HEK293T (cell line): ENCODE measurements around the gene HKDC1.

Experiments used
- ELF4 ChIP-seq: fragments of 450-650 bp; IDR thresholded peaks from 2 replicates; pipeline ENCODE4 v1.6.1; 2017; ENCODE audit warnings: antibody characterized with exemption
- FOXK2 ChIP-seq: fragments of 450-650 bp; IDR thresholded peaks from 2 replicates; pipeline ENCODE4 v1.6.1; 2016; ENCODE audit warnings: mild to moderate bottlenecking
- SP1 ChIP-seq: fragments of 450-650 bp; IDR thresholded peaks from 2 replicates; pipeline ENCODE4 v1.6.1; 2017
- TF ChIP-seq, protein P1 (sequence below): fragments of 450-650 bp; IDR thresholded peaks from 2 replicates; pipeline ENCODE4 v1.6.1; 2016

DNA sequence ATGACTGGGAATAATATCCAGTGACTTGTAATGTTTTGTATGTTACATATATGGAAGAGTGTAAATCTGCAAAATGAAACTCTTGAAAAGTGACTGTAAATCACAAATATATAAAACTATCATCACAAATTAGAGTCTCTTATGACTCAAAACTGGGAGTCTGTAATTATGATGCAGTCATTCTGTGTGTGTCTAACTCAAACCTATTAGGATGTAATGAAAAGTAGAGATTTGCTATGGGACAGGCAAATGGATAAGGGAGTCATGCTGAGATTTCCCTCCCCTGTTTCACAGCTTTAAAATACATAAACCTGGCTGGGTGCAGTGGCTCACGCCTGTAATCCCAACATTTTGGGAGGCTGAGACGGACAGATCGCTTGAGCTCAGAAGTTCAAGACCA lies 8.6 kb upstream of the HKDC1 start:
- TF ChIP-seq, protein P1, sequence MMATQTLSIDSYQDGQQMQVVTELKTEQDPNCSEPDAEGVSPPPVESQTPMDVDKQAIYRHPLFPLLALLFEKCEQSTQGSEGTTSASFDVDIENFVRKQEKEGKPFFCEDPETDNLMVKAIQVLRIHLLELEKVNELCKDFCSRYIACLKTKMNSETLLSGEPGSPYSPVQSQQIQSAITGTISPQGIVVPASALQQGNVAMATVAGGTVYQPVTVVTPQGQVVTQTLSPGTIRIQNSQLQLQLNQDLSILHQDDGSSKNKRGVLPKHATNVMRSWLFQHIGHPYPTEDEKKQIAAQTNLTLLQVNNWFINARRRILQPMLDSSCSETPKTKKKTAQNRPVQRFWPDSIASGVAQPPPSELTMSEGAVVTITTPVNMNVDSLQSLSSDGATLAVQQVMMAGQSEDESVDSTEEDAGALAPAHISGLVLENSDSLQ: no peak
- TF ChIP-seq ELF4 (no peak), SP1 (no peak), FOXK2 (no peak)
